ENCODE results near the gene RBM47. TPM values are rescaled to one million over a fixed set of nuclear protein-coding genes. Genes with fewer than 3 reads are reported as not detected.
A peak's percentile ranks its signal among the peaks of the same experiment; 100 is the strongest.

The RBM47 gene
- total RNA-seq, 1 experiment from 2014 or later, result 78.0 TPM

DNA sequence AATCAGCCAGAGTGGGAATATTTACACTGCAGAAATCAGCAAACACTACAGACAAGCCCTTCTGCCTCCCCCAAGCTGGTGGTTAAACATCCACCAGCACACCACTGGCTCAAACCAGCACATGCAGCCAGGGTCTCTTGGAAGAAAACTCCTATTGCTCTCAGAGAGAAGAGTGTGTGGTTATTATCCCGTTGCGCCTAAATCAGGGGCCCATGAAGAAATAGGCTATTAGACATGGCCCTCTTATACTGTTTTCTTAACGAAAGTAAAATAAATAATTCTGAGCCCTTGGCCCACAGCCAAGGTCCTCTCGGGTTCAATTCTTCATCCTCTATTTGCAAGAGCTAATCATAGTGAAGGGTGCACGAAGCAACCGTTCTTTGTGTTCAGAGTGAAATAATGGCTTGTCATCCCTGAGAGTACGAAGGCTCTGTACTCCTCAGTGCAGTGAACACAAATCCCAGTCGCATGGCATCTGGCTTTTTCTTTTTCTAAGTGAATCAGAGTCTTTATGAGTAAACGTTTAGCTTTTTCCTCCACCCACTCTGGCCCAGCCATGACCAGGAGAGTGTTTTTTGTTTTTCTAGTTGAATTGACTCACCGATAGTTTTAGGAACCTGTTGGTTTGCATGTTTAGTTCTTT, 33.4 kb upstream of the RBM47 start:
- H2AFZ ChIP-seq, result peak overlapping the region; percentile 67
- ChIA-PET POLR2A (ENCODE audit: unreplicated experiment) (interaction anchor here (0.6 to 1.0 kb wide), 2 partner anchors 10 to 87 kb away, joined by 4 to 14 read pairs; no protein-coding TSS in a partner anchor), CTCF (interaction anchor here (0.5 to 0.6 kb wide), 2 partner anchors 9 to 13 kb away, joined by 3 to 5 read pairs; no protein-coding TSS in a partner anchor)
- H3K4me3 ChIP-seq, result peak overlapping the region; percentile 29; the same call in 1 of the 2 replicates
- H3K79me2 ChIP-seq (ENCODE audit: low read depth), result no peaks in the 10 kb centered on the region
- peak; percentile 47 to 89 for DNase-seq
- peak overlapping the region; percentile 80 for H3K27ac ChIP-seq
- no TSS peak for BruUV-seq (replicated peaks)
- H3K27me3 ChIP-seq (ENCODE audit: insufficient read depth, low read depth), result no peaks in the 10 kb centered on the region
- no peaks in the 10 kb centered on the region for H3K36me3 ChIP-seq (ENCODE audit: low read depth)
- peak overlapping the region; percentile 76 for H3K4me2 ChIP-seq
- no peaks in the 10 kb centered on the region for H4K20me1 ChIP-seq (ENCODE audit: insufficient read depth)
- no peaks in the 10 kb centered on the region for H3K9me3 ChIP-seq (ENCODE audit: insufficient read depth, low read depth)
- TF ChIP-seq, protein P1, sequence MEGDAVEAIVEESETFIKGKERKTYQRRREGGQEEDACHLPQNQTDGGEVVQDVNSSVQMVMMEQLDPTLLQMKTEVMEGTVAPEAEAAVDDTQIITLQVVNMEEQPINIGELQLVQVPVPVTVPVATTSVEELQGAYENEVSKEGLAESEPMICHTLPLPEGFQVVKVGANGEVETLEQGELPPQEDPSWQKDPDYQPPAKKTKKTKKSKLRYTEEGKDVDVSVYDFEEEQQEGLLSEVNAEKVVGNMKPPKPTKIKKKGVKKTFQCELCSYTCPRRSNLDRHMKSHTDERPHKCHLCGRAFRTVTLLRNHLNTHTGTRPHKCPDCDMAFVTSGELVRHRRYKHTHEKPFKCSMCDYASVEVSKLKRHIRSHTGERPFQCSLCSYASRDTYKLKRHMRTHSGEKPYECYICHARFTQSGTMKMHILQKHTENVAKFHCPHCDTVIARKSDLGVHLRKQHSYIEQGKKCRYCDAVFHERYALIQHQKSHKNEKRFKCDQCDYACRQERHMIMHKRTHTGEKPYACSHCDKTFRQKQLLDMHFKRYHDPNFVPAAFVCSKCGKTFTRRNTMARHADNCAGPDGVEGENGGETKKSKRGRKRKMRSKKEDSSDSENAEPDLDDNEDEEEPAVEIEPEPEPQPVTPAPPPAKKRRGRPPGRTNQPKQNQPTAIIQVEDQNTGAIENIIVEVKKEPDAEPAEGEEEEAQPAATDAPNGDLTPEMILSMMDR (conservative IDR thresholded peaks at IDR 0.05), result no peak
- no peak for TF ChIP-seq EZH2 (IDR thresholded peaks at IDR 0.05; ENCODE audit: low read depth)
- H3K4me1 ChIP-seq (replicated peaks; ENCODE audit: insufficient read depth), result peaks cover 28% of the 10 kb centered on the region
- peaks cover 22% of the 10 kb centered on the region for H3F3A ChIP-seq (ENCODE audit: insufficient read depth, low read depth)
- H3K9me2 ChIP-seq (ENCODE audit: insufficient read depth), result no peaks in the 10 kb centered on the region
- intact Hi-C loops (cut with micrococcal nuclease; ENCODE audit: unreplicated experiment), result no loop called here

DNA sequence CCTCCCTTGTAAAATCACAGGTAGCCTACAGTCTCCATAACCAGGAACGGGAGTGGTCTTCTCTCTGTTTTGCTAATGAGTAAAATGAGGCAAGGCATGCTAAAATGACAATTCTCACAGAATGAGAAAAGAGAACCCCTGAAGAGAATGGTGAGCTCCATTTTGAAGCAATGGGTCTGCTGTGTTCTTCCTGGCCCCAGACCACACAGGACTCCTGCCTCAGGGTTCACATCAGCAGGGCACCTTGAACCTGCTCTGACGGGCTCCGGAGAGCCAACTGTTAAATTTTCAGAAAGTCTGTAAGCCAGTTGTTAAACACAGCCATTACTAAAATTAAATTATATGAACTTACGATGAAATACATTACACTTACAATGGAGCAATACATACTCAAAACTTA, 32.1 kb upstream of the RBM47 start:
- no peak overlapping the region for H3K4me2 ChIP-seq
- intact Hi-C loops (cut with micrococcal nuclease; ENCODE audit: unreplicated experiment), result no loop called here
- H3K27me3 ChIP-seq (ENCODE audit: insufficient read depth, low read depth), result no peaks in the 10 kb centered on the region
- TF ChIP-seq, protein P1 (conservative IDR thresholded peaks at IDR 0.05), result no peak
- no peak for TF ChIP-seq EZH2 (IDR thresholded peaks at IDR 0.05; ENCODE audit: low read depth)
- H3K79me2 ChIP-seq (ENCODE audit: low read depth), result no peaks in the 10 kb centered on the region
- CTCF ChIA-PET, result interaction anchor here (0.6 kb wide), 2 partner anchors 84 to 1421 kb away, joined by 3 read pairs; no protein-coding TSS in a partner anchor
- H4K20me1 ChIP-seq (ENCODE audit: insufficient read depth), result no peaks in the 10 kb centered on the region
- DNase-seq, result no peak
- peak overlapping the region; percentile 80; the same call in 1 of the 2 replicates for H3K27ac ChIP-seq
- POLR2A ChIA-PET (ENCODE audit: unreplicated experiment), result no interaction called here
- no peak overlapping the region for H3K4me3 ChIP-seq
- no peaks in the 10 kb centered on the region for H3K9me2 ChIP-seq (ENCODE audit: insufficient read depth)
- H3F3A ChIP-seq (ENCODE audit: insufficient read depth, low read depth), result peaks cover 22% of the 10 kb centered on the region
- H3K36me3 ChIP-seq (ENCODE audit: low read depth), result no peaks in the 10 kb centered on the region
- H2AFZ ChIP-seq, result no peak overlapping the region
- H3K9me3 ChIP-seq (ENCODE audit: insufficient read depth, low read depth), result no peaks in the 10 kb centered on the region
- no TSS peak for BruUV-seq (replicated peaks)
- H3K4me1 ChIP-seq (replicated peaks; ENCODE audit: insufficient read depth), result peaks cover 25% of the 10 kb centered on the region

DNA sequence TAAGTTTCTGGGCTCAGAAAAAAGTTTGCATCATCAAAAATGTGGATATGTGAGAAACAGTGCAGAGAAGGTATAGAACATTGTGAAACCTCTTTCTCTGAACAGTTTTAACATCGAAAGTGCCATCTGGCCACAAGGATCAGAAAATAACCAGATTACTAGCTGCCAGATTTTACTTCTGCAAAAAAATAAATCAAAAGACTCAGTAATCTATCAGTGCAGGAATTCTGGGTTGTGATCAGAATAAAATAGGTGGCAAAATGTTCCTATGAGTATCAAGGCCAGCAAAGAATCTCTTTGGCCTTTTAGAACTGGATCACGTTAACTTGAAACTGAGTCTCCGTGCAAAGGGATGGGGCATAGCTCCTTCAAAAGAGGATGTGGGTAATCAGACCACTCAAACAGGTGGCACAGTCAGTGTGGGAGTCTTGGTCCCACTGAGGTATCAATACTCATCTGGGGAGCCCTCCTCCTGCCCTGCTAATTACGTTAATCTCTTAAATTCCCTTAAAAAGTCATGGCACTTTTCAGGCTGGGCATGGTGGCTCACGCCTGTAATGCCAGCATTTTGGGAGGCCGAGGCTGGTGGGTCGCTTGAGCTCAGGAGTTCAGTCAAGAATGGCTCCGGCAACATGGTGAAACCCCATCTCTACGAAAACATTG, 26.7 kb upstream of the RBM47 start:
- ChIA-PET POLR2A (ENCODE audit: unreplicated experiment) (no interaction called here), CTCF (no interaction called here)
- Histone ChIP-seq H4K20me1 (ENCODE audit: insufficient read depth) (no peaks in the 10 kb centered on the region), H3K4me2 (no peak overlapping the region), H3K36me3 (ENCODE audit: low read depth) (no peaks in the 10 kb centered on the region), H3K9me3 (ENCODE audit: insufficient read depth, low read depth) (no peaks in the 10 kb centered on the region), H3K4me3 (no peak overlapping the region), H3F3A (ENCODE audit: insufficient read depth, low read depth) (peaks cover 11% of the 10 kb centered on the region), H3K4me1 (replicated peaks; ENCODE audit: insufficient read depth) (peaks cover 13% of the 10 kb centered on the region), H3K79me2 (ENCODE audit: low read depth) (no peaks in the 10 kb centered on the region), H3K9me2 (ENCODE audit: insufficient read depth) (no peaks in the 10 kb centered on the region), H3K27ac (no peak overlapping the region), H3K27me3 (ENCODE audit: insufficient read depth, low read depth) (no peaks in the 10 kb centered on the region), H2AFZ (no peak overlapping the region)
- TF ChIP-seq, protein P1 (conservative IDR thresholded peaks at IDR 0.05), result no peak
- no peak for TF ChIP-seq EZH2 (IDR thresholded peaks at IDR 0.05; ENCODE audit: low read depth)
- intact Hi-C loops (cut with micrococcal nuclease; ENCODE audit: unreplicated experiment), result no loop called here
- no peak for DNase-seq
- no TSS peak for BruUV-seq (replicated peaks)
